HEK293T (cell line): ENCODE measurements around the gene PRSS53.

Experiments
- CTCF ChIA-PET: fragments of 350-600 bp; formaldehyde crosslinking; extraction: SDS; loops from one replicate; lab custom pipeline; 2021; ENCODE audit warnings: antibody characterized with exemption, inconsistent platforms; lab: Yijun Ruan, JAX
- POLR2A ChIA-PET: fragments of 350-600 bp; formaldehyde crosslinking; extraction: SDS; loops from one replicate; lab custom pipeline; 2020; ENCODE audit warnings: antibody characterized with exemption, inconsistent platforms; lab: Yijun Ruan, JAX
- DNase-seq: peaks from one replicate; pipeline ENCODE4 v3.0.0; 2012; ENCODE audit warnings: mixed read lengths; ENCODE audit errors: extremely low spot score
- ARNT ChIP-seq: fragments of 450-650 bp; IDR thresholded peaks from 2 replicates; pipeline ENCODE4 v1.6.1; 2017; ENCODE audit warnings: mild to moderate bottlenecking
- BHLHE40 ChIP-seq: fragments of 450-650 bp; IDR thresholded peaks from 2 replicates; pipeline ENCODE4 v1.6.1; 2016; ENCODE audit warnings: mild to moderate bottlenecking, moderate library complexity, borderline replicate concordance
- CTBP1 ChIP-seq: fragments of 450-650 bp; IDR thresholded peaks from 2 replicates; pipeline ENCODE4 v1.6.1; 2016; ENCODE audit warnings: borderline replicate concordance
- ELF4 ChIP-seq: fragments of 450-650 bp; IDR thresholded peaks from 2 replicates; pipeline ENCODE4 v1.6.1; 2017; ENCODE audit warnings: antibody characterized with exemption
- FOXA1 ChIP-seq: fragments of 450-650 bp; IDR thresholded peaks from 2 replicates; pipeline ENCODE4 v1.6.1; 2016; ENCODE audit warnings: mild to moderate bottlenecking
- FOXK2 ChIP-seq: fragments of 450-650 bp; IDR thresholded peaks from 2 replicates; pipeline ENCODE4 v1.6.1; 2016; ENCODE audit warnings: mild to moderate bottlenecking
- FOXM1 ChIP-seq: fragments of 450-650 bp; IDR thresholded peaks from 2 replicates; pipeline ENCODE4 v1.6.1; 2017; ENCODE audit warnings: mild to moderate bottlenecking, borderline replicate concordance
- HDGF ChIP-seq: fragments of 450-650 bp; IDR thresholded peaks from 2 replicates; pipeline ENCODE4 v1.6.1; 2017; ENCODE audit warnings: antibody characterized with exemption, borderline replicate concordance
- L3MBTL2 ChIP-seq: fragments of 450-650 bp; conservative IDR thresholded peaks from 2 replicates; pipeline ENCODE4 v1.6.1; 2016; ENCODE audit warnings: mild to moderate bottlenecking
- LEF1 ChIP-seq: fragments of 450-650 bp; IDR thresholded peaks from 2 replicates; pipeline ENCODE4 v1.6.1; 2017; ENCODE audit warnings: mild to moderate bottlenecking, borderline replicate concordance
- NFRKB ChIP-seq: fragments of 450-650 bp; IDR thresholded peaks from 2 replicates; pipeline ENCODE4 v1.6.1; 2016; ENCODE audit warnings: mild to moderate bottlenecking, moderate library complexity
- PKNOX1 ChIP-seq: fragments of 450-650 bp; IDR thresholded peaks from 2 replicates; pipeline ENCODE4 v1.6.1; 2016
- SP1 ChIP-seq: fragments of 450-650 bp; IDR thresholded peaks from 2 replicates; pipeline ENCODE4 v1.6.1; 2017
- SUZ12 ChIP-seq: fragments of 450-650 bp; IDR thresholded peaks from 2 replicates; pipeline ENCODE4 v1.6.1; 2016; ENCODE audit warnings: mild to moderate bottlenecking
- TARDBP ChIP-seq: fragments of 450-650 bp; IDR thresholded peaks from 2 replicates; pipeline ENCODE4 v1.6.1; 2016
- ZNF384 ChIP-seq: fragments of 450-650 bp; IDR thresholded peaks from 2 replicates; pipeline ENCODE4 v1.6.1; 2016

Gene PRSS53

GRCh38 chr16:31043898-31044481 lies 44.8 kb downstream of the PRSS53 start:
- ChIA-PET CTCF (no interaction called here), POLR2A (interaction anchor here (1.8 to 2.7 kb wide), 2 partner anchors 30 to 1244 kb away, joined by 6 to 7 read pairs; partner anchors contain the start of genes ZNF646 and ZNF668)
- no peak for TF ChIP-seq LEF1
- no peak for TF ChIP-seq SUZ12
- TF ChIP-seq FOXM1: no peak
- TF ChIP-seq L3MBTL2: no peak
- no peak for TF ChIP-seq TARDBP
- TF ChIP-seq CTBP1: no peak
- TF ChIP-seq ELF4: no peak
- no peak for TF ChIP-seq BHLHE40
- no peak for TF ChIP-seq PKNOX1
- no peak for TF ChIP-seq NFRKB
- no peak for TF ChIP-seq SP1
- no peak for TF ChIP-seq ZNF384
- TF ChIP-seq FOXA1: no peak
- TF ChIP-seq ARNT: no peak
- TF ChIP-seq FOXK2: no peak
- TF ChIP-seq HDGF: no peak
- DNase-seq: no peak

- TF ChIP-seq ARNT (no peak), CTBP1 (no peak), FOXK2 (no peak), HDGF (no peak), SP1 (no peak), ZNF384 (no peak), TARDBP (no peak), PKNOX1 (no peak), FOXM1 (no peak), ELF4 (no peak), BHLHE40 (no peak), NFRKB (no peak), L3MBTL2 (no peak), FOXA1 (no peak), SUZ12 (no peak), LEF1 (no peak)
- no peak for DNase-seq
- POLR2A ChIA-PET: interaction anchor here (1.2 to 1.8 kb wide), 4 partner anchors 9 to 1244 kb away, joined by 4 to 6 read pairs (median 4); partner anchors contain the start of genes MAZ and STX4
- CTCF ChIA-PET: interaction anchor here (1.2 kb wide), 1 partner anchor 58 kb away, joined by 3 read pairs; the partner anchor contains the start of gene HSD3B7
Observed at GRCh38 chr16:31043352-31043751, 45.4 kb downstream of the PRSS53 start.

GRCh38 chr16:31042866-31043265 lies 45.9 kb downstream of the PRSS53 start:
- no peak for TF ChIP-seq FOXM1
- TF ChIP-seq L3MBTL2: no peak
- TF ChIP-seq PKNOX1: no peak
- TF ChIP-seq LEF1: no peak
- TF ChIP-seq NFRKB: no peak
- no peak for TF ChIP-seq CTBP1
- TF ChIP-seq SUZ12: no peak
- TF ChIP-seq HDGF: no peak
- TF ChIP-seq ARNT: no peak
- TF ChIP-seq TARDBP: no peak
- no peak for TF ChIP-seq ZNF384
- TF ChIP-seq ELF4: no peak
- TF ChIP-seq FOXK2: no peak
- TF ChIP-seq SP1: no peak
- POLR2A ChIA-PET: interaction anchor here (1.0 to 1.8 kb wide), 5 partner anchors 9 to 1243 kb away, joined by 4 to 6 read pairs (median 4); partner anchors contain the start of genes MAZ, PAGR1 and STX4
- no peak for DNase-seq
- CTCF ChIA-PET: interaction anchor here (1.2 kb wide), 1 partner anchor 58 kb away, joined by 3 read pairs; the partner anchor contains the start of gene HSD3B7

GRCh38 chr16:31038993-31039392 lies 49.8 kb downstream of the PRSS53 start:
- no peak for DNase-seq
- POLR2A ChIA-PET: interaction anchor here (0.7 to 1.9 kb wide), 3 partner anchors 35 to 1232 kb away, joined by 3 to 5 read pairs (median 4); partner anchors contain the start of genes MAPK3, MAZ, ZNF646 and ZNF668
- CTCF ChIA-PET: no interaction called here
- no peak for TF ChIP-seq PKNOX1
- TF ChIP-seq FOXK2: no peak
- TF ChIP-seq CTBP1: no peak
- no peak for TF ChIP-seq BHLHE40
- TF ChIP-seq LEF1: no peak
- no peak for TF ChIP-seq L3MBTL2
- no peak for TF ChIP-seq ELF4

- CTCF ChIA-PET: no interaction called here
- POLR2A ChIA-PET: interaction anchor here (1.4 kb wide), 1 partner anchor 81 kb away, joined by 4 read pairs; the partner anchor contains the start of gene KAT8
- no peak for TF ChIP-seq HDGF
- TF ChIP-seq FOXA1: no peak
- no peak for TF ChIP-seq ARNT
- TF ChIP-seq CTBP1: no peak
- TF ChIP-seq ZNF384: no peak
- TF ChIP-seq BHLHE40: no peak
- TF ChIP-seq FOXM1: no peak
- no peak for TF ChIP-seq ELF4
- TF ChIP-seq NFRKB: no peak
- TF ChIP-seq LEF1: no peak
- no peak for TF ChIP-seq TARDBP
- TF ChIP-seq SP1: no peak
- no peak for TF ChIP-seq FOXK2
- no peak for TF ChIP-seq SUZ12
- no peak for DNase-seq
Observed at GRCh38 chr16:31036691-31037090, 52.1 kb downstream of the PRSS53 start.
